HG03066 (cell line): Measurements from ENCODE around the gene METTL17.
"Not testable (repeated sequence)": the region's sequence is repeated elsewhere in the genome, so short reads cannot be mapped to it uniquely, and the experiment has no call there.

ENCODE experiments used
- ATAC-seq: cut with Tn5 transposase; IDR thresholded peaks from one replicate; pipeline ENCODE4 v1.9.1; 2021; ENCODE audit warnings: low read depth; ENCODE audit not compliant: unreplicated experiment

The METTL17 gene

DNA sequence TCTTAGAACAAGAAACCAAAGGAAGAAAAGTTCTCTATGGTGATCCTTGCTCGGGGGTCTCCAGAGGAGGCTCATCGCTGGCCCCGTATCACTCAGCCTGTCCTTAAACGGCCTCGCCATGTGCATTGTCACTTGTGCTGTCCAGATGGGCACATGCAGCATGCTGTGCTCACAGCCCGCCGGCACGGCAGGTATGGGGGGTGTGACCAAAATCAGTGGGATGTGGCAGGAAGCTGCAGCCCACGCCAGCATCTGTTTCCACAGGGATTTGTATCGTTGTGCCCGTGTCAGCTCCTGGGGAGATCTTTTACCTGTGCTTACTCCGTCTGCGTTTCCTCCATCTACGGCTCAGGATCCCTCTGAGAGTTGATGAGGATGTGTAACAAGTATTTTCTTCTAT lies 6.7 kb downstream of the METTL17 start:
- no peak for ATAC-seq

DNA sequence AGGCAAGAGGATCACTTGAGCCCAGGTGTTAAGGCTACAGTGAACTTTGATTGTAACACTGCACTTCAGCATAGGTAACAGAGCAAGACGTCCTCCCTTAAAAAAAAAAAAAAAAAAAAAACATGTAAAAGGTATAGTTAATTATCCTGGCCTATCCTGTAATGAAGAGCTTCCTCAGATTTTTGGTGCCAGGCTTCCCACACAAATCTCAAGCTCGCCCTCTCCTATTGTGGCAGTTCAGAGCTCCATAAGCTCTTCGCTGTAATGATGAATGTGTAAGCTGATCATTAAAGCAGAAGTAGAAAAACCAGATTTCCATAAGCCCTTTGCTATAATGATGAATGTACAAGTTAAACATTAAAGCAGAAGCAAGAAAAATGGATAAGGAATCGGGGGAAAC lies 7.3 kb downstream of the METTL17 start:
- ATAC-seq: no peak

DNA sequence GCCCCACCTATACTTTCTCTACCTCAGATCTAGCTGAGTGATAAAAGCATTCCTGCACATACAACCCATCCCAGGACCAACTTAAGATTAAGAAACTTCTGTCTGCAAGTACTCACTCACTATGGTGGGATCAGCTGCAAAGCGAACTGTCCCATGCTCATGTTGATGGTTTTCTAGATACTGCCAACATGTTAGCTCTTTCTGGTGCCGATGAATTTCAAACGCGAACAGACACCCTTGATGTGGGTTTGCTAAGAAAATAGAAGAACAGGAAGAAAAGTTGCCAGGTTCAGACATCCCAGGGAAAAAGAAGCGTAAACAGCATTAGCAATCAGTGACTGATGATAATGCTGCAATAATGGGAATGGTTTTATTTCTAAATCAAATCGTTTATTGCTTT lies 7.8 kb downstream of the METTL17 start:
- no peak for ATAC-seq

DNA sequence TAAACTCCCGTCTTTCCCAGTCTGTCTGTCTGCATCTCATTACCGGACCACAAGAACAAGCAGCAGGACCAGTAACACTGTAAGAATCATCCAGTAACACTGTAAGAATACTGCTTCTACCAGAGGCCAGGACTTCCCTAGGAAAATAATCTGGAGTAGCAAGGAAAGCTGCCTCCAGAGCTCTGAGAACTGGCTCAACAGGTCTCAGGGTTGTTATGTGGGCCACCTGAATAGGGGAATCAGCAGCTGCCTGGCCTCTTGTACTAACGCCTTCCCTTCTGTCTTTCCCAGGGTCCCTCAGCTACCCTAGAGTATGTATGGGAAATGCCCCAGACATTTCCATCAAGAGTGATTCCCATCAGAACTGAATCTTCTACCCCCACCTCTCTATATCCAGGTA lies 8.4 kb downstream of the METTL17 start:
- ATAC-seq: no peak

DNA sequence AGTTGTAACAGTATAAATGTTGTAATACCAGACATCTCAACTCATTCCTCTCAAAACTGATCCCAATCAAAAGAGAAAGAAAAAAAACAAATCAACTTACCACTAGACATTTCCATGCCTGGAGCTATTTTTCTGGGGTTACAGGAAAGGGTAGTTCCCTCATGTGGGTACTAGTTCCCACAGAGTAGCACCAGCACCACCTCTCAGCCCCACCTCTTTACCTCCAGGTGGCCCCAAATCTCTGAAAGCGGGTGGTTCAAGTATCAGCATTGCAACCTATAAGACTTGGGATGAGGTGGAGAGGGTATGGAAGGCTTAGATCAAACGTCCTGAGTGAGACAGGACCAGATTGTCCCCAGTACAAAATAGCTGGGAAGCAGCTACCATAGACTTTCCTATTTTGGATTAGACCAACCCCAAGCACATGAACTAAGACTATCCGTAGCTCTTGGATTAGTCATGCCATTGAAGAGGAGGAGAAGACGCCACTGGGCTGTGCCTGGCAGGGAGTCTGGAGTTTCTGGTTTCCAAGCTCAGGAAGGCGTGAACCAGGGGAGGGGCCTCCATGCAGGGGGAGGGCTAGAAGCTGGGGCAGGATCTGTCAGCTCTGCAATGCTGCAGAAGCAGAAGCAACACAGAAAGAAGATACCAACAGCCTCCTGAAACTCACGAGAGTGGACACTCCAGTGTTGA lies 9.0 kb downstream of the METTL17 start, which contains the start of gene SLC39A2:
Gene SLC39A2 (plus strand): TSS at position 620 of the 693 bp plus-strand sequence. CDS start 154 bp downstream, outside the sequence.
- no peak for ATAC-seq

DNA sequence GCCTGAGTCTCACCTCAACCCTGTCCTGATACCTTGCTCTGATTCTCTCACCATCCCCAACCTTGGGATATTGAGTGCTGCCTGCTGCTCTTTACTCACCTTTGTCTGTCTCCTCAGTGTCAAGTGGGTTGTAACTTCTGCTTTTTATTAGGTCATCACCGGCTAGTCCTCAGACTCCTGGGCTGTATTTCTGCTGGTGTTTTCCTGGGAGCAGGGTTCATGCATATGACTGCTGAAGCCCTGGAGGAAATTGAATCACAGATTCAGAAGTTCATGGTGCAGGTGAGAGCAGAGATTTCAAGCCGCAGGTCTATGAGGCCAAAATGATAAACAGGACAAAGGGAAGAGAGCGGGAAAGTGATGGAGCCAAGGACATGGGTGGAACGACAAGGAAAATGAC lies 9.8 kb downstream of the METTL17 start:
- ATAC-seq: no peak

DNA sequence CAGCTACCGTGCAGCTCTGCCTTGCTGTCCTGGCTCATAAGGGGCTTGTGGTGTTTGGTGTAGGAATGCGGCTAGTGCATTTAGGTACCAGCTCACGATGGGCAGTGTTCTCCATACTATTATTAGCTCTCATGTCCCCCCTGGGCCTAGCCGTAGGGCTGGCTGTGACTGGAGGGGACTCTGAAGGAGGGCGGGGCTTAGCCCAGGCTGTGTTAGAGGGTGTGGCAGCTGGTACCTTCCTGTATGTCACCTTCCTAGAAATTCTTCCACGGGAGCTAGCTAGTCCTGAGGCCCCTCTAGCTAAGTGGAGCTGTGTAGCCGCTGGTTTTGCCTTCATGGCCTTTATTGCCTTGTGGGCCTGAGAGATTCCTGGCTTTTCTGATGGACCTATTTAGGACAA lies 11.4 kb downstream of the METTL17 start:
- no peak for ATAC-seq

DNA sequence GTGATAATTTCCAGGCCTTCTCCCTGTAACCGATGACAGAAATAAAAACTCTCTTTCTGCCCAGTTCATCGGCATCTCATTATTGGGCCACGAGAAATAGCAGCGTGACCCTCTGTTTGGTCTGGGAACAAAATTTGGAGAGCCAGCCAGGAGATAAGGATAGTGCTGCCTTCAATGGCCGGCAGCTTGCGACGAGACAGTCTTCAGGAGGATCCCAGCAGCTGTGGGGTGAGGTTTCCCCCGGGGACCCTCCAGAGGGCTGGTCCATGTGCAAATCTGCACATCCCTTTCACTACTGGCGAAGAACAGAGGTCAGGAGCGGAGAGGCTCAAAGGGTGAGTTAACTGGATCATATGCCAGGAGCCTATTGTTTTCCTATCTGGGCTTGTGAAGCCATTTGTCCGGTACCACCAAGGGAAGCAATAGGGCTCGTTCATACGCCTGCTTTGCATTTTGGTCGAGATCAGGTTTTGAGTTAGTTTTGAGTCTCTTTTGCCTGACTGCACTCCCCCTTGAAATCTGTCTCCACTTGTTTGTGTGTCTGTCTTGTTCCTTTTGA lies 14.1 kb downstream of the METTL17 start:
- ATAC-seq: no peak

DNA sequence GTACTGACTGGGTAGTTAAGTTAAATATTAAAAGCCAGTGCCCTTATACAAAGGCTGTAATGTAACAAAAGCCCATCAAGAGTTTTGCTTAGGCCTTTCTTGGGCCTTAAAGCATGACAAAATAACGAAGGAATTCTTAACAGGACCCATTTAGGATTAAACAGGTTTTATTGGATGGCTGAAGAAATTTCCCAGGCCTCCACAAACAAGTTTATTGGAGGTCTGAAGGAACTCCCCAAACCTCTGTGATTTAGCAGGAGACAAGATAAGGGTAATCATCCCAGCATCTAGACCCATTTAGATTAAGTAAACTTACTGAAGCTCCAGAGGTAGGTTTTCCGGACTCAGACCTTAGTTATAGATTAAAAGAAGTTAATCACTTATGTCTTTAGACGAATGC lies 19.9 kb downstream of the METTL17 start:
- not testable (repeated sequence) for ATAC-seq

DNA sequence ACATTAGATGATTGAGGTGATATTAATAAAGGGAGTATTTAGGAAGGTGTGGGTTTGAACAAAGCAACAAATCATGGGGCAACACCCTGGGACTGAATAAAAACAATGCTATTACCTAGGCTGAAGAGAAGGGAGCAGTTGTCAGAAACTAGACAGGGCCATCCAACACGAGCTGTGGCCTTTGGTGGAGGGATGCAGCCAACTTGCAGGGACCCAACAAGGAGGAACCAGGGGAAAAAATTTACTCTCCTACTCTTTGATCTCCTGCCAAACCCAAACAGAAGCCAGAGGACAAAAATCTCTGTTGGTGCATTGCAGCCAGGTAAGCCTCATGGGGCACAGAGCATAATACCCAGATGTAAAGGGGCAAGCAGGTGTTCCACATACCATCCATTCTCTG lies 21.4 kb downstream of the METTL17 start:
- ATAC-seq: no peak

DNA sequence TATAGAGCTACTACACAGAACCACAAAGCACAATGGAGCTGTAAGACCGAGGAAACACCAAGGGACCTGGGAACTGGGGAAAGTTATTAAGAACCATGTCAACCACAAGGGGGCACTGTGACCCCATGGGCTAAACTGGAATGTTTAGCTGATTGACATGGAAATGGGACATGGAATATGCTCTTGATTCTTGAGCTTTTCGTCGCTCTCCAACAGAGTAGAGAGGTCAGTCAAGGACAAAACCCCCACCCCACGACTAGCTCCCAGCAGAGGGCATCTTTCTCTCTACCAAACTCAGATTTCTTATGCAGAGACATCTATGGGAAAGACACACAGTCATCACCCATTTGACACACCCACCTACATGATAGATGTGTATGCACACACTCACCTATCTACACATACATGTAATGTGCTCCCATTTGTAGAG lies 25.0 kb downstream of the METTL17 start:
- no peak for ATAC-seq

DNA sequence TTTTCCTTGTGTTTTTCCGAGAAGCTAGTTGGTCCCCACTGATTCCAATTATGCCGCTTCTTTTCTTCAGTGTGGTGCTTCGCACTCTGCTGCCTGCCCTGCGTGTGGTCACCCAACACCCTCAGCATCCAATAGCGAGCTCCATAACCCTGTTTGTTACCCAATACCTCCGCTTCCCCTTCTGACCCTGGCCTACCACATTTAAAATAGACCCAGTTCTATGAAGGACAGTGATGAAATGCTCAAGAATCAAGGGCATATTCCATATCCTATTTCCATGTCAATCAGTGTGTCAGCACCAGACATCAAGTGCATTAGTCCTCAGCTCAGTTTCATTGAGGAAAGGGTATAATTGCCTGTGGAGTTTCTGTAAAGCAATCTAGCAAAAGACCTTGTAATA lies 25.5 kb downstream of the METTL17 start:
- no peak for ATAC-seq

DNA sequence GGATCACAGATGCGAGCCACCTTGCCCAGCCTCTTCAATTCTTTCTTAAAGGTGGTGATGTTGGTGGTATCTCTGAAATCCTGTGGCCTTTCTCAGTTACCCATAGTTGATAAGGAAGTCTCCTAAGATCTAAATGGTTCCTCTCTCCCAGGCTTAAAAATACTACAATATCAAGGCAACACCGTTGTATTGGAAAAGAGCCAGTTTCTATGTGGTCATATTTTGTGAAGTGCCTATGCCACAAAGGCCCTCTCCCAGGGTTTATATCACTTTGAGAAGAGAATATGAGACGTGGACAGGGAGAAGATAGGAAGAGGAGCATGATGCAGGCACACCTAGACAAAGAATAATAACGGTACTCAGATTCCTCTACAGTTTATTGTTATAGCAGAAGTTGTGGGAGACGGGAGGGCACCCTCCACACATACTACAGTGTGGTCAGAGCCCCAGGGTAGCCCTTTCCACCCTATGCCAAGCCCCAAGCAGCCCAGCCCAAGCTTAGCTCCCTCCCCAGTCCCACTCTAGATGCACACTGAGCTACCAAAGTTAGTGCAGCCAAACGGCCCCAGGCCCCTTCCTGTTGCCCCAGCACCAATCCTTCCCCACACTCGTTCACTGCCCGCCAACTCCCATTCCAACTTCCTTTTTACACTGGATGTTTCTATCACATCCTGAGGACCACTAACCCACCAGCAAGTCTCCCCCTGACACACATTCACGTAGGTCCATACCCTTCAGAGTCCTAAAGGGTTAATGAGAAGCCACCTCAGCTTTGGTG lies 26.8 kb downstream of the METTL17 start:
- ATAC-seq: no peak

DNA sequence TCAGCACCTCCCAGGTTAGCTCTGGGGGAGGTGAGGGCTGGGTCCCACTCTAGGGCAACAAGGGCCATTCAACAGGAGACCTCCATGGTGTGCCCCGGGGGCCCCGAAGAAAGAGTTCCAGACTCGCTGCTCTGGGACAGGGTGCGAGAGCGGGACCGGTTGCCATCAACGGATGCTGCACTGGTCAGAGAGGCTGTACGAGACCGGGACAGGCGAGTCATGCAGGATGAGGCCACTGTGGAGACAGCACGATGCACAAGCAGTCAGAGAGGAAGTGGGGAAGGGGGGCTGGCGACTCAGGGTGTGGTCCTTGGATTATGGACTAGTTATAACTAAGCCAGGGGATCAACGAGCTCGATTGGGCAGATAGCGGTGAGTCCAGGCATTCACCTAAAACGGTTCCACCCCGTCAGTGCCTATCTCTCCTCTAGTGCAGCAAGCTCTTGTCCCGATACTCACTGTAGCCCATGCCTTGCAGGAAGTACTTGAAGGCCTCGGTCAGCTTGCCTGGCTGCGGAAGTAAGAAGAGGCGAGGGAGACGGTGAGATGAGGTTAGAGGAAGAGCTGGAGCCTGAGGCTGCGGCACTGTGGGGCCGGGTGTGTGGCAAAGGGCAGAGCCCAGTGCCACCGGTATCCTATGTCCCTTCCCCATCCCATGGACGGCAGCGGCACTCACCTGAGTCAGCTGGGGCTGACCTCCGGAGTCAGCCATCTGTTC lies 27.9 kb downstream of the METTL17 start:
- no peak for ATAC-seq

DNA sequence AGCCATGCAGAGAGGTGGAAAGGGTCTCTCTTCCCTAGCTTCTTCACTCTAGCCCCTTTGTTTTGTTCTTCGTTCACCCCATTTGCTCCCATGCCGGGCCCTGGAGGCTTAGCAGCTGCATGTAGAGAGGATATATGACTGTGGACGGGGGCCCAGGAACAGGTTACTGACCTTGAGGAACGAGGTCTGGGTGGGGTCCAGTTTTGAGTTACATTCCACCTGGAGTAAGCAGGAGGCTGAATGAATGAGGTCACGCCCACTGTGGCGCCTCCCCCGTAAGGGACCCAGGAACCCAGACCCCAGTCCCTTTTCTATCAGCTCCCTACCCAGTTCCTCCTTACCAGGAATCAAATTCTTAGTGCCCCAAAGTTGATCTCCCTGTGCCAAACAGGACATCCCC lies 28.5 kb downstream of the METTL17 start:
- no peak for ATAC-seq

DNA sequence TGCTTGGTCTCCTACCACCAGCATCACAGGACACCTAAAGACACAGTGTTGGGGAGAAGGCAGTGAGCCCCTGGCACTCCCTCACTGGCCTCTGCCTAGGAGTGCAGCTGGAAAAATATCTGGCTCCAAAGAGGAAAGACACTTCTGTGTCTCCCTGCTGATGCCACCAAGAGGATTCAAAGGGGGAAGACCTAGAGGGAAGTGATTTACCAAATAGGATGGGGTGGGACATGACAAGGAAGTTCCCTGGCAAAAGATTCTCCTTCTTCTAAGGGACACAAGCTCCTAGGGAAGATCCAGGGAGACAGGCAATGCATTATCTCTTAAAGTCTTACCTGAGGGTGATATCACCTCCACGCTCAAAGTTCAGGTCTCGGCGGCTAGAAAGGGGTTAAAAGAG lies 29.0 kb downstream of the METTL17 start:
- ATAC-seq: no peak

DNA sequence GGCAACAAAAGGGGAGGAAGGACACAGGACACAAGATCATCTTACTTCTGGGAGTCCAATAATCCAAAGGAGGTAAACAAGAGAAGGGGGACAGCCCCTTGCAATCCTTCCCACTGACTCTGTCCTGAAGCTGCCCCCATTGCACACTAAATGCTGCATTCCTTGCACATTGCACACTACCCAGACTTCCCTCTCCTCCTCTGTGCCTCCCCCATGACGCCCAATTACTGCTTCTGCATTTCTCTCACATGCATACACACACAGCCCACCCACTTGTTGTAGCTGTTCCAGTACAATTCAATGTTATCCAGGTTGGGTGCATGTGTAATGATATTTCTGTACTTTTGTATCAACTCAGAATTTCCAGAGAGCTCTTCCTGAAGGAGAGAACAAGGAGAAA lies 29.6 kb downstream of the METTL17 start:
- no peak for ATAC-seq

DNA sequence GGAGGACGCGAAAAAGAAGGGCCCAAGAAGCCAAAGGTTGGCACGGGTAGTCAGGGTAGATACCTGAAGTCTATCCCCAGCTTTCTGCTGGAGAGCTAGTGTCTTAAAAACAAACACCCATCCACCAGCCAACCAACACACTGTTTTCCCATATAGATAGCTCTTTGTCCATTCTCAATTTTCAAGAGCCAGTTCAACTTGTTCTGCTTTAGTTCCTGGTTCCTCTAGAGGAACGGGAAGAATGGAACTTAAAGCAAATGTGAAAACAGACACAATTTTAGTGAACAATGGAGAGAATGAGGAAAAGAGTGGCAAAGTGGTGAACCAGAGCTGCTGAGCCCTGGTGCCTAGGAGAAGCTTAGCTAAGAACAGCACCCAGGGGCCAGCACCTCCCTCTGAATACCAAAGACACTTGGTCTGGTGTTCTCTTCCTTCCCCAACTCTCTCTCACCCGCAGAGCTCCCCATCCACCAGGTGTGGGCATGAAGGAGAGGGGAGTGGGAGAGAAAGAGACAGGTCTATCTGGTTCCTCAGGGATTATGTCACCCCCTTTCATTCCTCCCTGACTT lies 31.3 kb downstream of the METTL17 start:
- ATAC-seq: no peak

DNA sequence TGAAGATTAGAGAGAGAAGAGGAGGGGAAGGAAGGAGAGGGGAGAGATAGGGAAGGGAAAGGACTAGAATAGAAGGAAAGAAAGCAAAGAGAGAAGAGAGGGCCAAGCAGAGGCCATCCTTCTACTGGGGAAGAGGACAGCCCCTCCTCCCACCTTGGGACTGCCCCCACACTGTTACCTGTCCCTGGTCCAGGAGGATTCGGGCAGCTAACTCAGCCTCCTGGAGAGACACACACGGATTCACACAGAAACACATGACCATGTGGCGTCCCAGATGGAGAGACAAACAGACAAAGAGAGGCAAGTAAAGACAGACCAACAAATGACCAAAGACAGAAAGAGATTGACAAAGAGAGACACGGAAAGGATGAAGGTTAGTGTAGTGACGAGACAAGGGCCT lies 32.9 kb downstream of the METTL17 start:
- ATAC-seq: no peak

DNA sequence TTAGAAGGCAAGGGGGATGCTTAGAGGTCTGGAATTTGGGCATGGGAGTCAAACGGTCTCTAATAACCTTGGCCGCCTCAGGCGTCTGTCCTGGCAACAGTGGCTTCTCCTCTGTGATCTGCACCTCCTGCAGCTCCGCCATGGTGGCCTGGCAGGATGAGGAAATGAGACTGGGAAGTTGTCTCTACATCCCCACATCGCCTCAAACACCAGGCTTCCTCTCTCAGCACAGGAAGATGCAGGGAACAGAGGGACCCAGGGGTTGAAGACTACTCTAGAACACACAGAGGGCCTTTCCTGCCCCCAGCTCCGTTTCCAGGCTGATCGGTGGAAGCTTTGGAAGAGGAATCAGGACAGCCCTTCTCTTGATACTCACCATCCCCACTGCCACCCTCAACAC lies 33.4 kb downstream of the METTL17 start:
- ATAC-seq: no peak
